Effector CD8-positive, alpha-beta T cell (primary cell): ENCODE measurements around the gene NEK1.
"Not testable (repeated sequence)": the region's sequence is repeated elsewhere in the genome, so short reads cannot be mapped to it uniquely, and the experiment has no call there.

Experiments
- DNase-seq: peaks from one replicate; lab custom pipeline; 2025; lab: John Stamatoyannopoulos, UW

Gene NEK1

GRCh38 chr4:169427727-169428126 is 184.7 kb downstream of the NEK1 start:
- DNase-seq = not testable (repeated sequence)

- DNase-seq = no peak
Measured at GRCh38 chr4:169420291-169420690, 192.1 kb downstream of the NEK1 start.

DNA sequence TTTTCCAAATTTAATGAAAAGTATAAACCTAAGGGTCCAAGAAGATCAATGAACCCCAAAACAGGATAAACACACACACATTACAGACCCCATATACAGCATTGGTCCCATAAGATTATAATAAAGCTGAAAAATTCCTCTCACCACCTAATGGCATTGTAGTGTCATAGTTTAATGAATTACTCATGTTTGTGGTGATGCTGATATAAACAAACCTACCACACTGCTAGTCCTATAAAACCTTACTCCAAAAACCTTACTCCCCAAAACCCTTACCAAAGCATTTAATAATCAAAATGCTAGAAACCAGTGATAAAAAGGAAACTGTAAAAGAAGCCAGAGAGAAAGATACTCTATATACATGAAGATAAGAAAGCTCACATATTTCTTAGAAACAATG is 193.5 kb downstream of the NEK1 start:
- no peak for DNase-seq

DNA sequence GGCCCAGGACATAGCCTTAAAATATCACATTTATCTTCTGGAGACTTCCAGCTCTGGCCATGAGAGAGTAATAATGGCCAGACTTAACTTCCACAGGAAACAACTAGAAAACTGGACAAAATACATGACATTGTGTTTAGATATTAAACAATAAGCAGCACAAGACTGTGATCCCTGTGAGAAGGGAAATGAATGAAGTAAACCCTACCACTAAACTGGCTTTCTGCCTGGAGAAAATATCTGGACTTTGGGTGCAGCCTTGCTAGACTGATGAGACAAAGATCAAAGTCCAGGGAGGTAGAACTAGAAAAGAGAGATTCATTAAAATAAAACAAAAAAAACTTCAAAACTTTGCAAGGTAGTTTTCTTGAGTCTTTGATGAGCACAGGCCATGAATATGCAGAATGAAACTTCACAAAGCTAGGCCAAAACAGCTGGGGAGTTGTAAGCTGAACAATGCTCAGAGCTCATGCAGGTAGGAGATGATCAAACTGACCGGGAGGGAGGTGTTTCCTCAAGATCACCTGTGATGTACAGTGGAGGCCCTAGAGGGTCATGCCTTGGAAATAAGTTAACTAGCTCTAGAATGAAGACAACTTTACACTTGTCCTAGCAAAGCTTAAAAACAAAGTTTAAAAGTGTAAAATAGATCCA is 194.6 kb downstream of the NEK1 start:
- no peak for DNase-seq

GRCh38 chr4:169416997-169417396 is 195.4 kb downstream of the NEK1 start:
- no peak for DNase-seq

GRCh38 chr4:169416461-169416860 is 195.9 kb downstream of the NEK1 start:
- DNase-seq = no peak

- no peak for DNase-seq
Measured at GRCh38 chr4:169414913-169415312, 197.5 kb downstream of the NEK1 start.

DNA sequence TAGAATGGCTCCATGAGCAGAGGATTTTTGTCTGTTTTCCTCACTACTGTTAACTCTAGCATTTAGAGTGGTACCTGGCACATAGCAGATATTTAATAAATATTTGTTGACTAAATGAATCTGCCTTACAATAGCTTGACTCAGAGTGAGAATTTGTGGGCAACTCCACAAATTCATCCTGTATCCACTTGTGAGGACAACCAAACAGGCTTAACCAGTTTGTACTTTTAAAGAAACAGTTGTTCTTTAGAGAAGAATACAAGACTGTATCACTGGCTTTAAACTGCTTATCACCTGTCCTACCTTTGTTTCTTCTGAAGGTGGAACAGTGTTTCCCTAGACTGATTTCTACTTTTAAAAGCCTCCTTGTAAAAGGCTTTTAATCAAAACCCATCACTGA is 200.3 kb downstream of the NEK1 start:
- no peak for DNase-seq

DNA sequence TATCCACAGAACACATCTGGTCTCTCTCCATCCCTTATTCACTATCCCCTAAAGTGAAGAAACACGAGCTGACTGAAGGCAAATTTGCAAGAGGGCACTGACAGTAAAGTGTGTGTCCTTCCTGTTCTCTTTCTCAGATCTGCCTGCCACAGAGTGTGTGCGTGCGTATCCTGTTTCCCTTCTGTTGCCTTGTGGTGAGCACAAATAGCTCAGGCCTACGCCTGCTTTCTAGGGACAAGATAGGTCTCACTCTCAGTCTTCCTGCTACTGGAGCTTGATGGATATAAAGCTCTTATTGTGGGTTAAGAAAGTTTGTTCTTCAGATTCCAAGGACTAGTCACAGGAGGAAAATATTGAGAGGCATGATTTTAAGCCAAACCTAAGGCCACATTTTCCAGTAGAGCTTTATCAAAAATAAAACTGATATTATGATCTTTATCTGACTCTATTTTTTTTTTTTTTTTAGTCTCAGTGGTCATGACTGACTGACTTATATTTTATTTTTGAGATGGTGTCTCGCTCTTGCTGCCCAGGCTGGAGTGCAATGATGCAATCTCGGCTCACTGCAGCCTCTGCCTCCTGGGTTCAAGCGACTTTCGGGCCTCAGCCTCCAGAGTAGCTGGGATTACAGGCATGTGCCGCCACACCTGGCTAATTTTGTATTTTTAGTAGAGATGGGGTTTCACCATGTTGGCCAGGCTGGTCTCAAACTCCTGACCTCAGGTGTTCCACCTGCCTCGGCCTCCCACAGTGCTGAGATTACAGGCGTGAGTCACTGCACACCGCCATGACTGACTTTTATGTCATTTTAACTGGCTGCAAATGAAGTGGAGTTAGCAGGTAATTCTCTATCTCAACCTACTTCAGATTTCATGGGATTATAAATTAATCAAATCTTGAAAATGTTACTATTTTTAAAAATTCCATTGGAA is 201.3 kb downstream of the NEK1 start:
- peak; percentile 11 for DNase-seq

- DNase-seq = no peak
Measured at GRCh38 chr4:169407217-169407845, 205.1 kb downstream of the NEK1 start.

DNA sequence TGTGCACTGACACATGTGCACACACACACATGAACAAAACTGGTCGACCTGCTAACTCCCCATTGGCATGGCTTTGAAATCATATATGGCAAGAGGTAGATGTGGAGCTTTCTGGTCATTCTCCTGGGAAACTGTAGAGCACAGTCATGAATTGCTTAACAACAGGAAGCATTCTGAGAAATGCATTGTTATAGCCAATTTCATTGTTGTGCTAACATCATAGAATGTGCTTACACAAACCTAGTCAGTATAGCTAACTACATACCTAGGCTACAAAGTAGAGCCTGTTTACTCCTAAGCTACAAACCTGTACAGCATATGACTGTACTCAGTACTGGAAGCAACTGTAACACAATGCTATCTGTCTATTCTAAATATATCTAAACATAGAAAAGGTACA is 207.4 kb downstream of the NEK1 start:
- DNase-seq = no peak

DNA sequence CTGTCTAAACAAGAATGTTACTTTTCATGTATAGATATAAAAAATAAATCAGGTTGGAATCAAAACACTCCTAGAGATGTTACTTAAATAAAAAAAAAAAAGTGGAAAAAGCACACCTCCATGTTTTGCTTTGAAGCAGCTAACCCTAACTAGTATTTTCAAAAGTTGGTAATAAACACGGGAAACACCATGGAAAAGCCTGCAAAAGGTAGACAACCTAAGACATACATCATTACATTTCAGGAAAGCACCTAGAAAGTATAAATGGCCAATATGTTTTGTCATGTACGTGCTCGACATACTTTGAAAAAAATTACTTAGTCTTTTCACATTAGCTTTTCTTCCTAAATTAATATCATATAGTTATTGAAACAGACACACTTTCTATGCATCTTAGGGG is 211.6 kb downstream of the NEK1 start:
- no peak for DNase-seq

DNA sequence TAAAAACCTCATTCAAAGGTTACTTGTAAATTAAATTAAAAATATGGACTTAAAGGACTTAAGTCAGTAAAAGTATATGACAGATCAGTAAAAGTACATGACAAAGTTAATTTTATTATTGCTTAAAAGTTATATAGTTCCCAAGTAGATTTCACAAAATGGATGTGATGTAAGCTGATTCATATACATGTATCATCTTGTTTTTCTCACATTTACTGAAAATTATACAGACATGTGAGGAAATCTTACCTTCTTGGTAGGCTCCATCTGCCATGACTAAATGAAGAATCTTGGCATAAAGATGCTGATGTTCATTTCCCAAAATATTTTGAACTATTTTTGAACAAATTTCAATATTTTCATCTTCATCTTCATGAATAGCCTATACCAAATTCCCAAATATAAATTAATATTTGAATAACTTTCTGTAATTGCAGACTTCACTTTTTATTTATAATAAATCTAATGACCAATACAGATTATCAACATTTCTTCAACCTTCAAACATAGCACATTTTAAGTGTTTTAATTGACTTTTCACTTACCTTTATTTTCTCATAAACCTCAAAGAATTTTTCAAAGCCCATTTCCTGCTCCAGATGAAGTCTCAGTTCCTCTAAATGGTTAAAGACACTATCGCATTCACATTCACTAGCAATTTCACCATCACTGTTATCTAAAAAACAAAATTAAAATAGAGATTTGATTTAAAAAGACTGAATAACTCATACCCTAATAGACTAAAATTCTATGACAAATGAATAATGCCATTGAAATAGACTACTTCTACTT is 212.2 kb downstream of the NEK1 start:
- DNase-seq = no peak

DNA sequence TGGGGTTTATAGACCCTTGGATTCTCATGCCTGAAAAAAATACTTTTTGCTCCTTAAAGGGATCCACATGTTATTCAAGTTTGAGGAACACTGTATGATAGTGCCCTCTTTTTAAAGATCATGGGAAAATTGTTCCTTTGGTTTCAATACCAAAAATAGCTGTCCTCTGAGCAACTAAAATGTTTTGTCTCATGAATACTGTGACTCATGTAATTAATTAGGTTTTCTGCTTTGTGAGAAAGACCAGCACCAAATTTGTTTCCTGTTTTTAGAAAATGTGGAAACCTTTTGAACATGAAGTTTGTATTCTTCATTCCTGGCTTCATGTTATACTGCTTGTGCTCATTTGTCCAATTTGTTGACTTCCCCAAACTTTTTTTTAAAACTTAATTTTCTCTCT is 214.1 kb downstream of the NEK1 start:
- DNase-seq = no peak

GRCh38 chr4:169397762-169398161 is 214.6 kb downstream of the NEK1 start:
- no peak for DNase-seq

GRCh38 chr4:169385376-169385775 is 227.0 kb downstream of the NEK1 start:
- DNase-seq = no peak

DNA sequence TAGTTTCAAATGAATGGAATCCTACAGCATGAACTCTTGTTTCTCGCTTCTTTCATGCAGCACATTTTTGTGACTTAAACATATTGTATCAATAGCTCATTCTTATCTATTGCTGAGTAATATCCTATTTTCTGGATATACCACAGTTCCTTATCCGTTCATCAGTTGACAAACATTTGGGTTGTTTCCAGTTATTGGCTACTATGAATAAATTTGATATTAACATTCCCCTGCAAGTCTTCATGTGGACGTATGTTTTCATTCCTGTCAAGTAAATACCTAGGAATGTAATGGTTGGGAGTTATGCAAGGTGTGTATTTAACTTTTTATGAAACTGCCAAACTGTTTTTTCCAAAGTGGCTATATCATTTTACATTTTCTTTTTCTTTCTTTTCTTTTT is 227.6 kb downstream of the NEK1 start:
- no peak for DNase-seq

GRCh38 chr4:169383724-169384123 is 228.7 kb downstream of the NEK1 start:
- DNase-seq = no peak

GRCh38 chr4:169379688-169380087 is 232.7 kb downstream of the NEK1 start:
- no peak for DNase-seq

DNA sequence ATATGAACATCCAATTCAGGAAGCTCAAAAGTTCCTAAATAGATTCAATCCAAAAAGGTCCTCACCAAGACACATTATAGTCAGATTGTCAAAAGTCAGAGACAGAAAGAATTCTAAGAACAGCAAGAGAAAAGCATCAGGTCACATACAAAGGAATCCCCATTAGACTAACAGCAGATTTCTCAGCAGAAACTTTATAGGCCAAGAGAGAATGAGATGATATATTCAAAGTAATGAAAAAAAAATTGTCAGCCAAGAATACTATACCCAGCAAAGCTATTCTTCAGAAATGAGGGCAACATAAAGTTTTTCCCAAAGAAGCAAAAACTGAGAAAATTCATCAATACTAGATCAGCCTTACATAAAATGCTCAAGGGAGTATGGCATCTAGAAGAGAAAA is 235.0 kb downstream of the NEK1 start:
- DNase-seq = no peak

DNA sequence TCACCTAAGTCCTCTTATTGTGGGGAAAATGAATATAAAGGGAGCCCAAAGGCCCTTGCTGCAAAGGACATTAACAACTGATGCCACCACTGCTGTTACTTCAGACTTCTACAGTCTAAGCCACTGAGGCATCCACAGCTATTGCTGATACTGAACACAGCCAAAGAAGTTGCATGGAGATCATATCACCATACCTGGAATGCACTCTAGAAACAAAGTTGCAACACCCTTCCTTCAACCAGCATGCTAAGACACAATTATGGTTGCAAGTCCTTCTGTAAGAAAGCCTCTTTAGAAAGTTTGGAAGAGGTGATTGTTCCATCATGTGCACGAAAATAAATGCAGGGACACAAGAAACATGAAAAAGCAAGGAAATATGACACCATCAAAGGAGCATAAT is 236.0 kb downstream of the NEK1 start:
- no peak for DNase-seq

DNA sequence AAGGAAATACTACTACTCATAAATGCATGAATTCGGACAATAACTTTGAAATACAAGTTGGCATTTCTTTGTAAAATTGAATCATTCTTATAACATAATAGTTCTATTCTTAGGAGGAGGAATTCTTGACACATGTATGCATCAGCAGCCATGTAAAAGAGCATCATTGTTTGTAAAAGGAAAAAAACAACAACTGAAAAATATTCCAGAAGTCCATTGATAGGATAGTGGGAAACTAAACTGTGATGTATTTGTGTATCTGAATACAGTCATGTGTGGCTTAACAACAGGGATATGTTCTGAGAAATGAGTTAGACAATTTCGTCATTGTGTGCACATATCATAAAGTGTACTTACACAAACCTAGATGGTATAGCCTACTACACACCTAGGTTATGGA is 239.6 kb downstream of the NEK1 start:
- no peak for DNase-seq
